GM21717 (cell line): Measurements from ENCODE around the gene MTCL3.

Experiments
- ATAC-seq: cut with Tn5 transposase; IDR thresholded peaks from one replicate; pipeline ENCODE4 v1.9.1; 2021; ENCODE audit warnings: mild to moderate bottlenecking, moderate library complexity; ENCODE audit not compliant: unreplicated experiment

The MTCL3 gene

DNA sequence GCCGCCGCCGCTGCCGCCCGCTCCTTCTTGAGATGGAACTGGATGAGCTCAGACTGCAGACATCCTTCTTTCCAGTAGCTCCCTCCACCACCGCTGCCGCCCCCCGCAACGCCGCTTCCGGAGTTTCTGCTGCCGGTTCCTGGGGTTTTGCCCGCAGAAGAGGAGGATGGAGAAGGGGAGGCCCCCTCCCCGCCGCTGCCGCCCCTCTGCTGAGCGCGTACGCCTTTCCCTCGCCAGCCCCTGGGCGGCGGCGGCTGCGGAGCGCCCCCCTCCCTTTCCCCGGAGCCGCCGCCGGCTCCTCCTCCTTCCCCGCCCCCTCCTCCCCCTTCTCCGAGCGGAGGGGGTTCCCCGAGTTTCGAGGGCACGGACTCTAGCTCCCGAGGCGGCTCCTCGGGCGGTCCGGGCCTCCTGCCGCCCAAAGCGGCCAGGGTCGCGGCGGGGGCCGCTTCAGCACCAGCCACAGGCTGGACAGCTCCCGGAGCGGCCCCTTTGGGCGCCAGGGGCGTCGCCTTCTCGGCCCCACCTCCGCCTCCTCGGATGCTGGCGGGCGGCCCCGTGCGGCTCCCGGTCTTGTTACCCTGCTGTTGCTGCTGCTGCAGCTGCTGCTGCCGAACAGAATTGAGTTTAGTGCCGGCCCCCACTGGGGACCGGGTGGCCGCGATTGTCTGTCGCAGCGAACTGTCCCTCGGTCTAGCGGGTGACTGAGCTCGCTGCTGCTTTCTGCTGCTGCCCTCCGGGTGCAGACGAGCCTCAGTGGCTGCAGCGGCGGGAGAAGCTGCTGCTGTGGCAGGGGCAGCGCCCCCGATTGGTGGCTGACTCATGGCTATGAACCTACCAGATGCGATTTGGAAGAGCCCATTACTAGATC lies 3.1 kb downstream of the MTCL3 start:
- peak; percentile 74 for ATAC-seq

- ATAC-seq = peak; percentile 24
These were observed 3.8 kb downstream of the MTCL3 start for GRCh38 chr6:127515234-127515793.

DNA sequence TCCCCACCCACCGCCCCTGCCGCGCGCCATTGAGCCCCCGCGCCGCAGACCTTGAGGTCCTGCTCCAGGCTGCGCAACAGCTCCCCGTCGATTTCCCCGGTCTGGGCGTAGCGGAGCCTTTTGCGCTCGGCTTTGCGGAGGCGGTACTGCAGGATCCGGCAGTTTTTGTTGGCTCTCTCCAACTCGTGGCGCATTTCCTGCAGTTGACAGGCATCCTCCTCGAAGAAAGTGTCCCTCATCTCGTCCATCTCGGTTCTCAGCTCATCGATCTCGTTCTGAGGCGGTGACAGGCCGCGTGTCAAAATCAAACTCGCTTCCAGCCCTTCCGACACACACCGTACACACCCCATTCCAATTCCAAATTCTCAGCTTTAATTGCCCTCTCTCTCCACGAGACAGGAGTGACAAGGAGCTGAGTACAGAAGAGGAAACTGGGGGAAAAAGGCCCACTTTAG lies 4.3 kb downstream of the MTCL3 start:
- no peak for ATAC-seq

GRCh38 chr6:127514179-127514772 lies 4.9 kb downstream of the MTCL3 start:
- no peak for ATAC-seq

DNA sequence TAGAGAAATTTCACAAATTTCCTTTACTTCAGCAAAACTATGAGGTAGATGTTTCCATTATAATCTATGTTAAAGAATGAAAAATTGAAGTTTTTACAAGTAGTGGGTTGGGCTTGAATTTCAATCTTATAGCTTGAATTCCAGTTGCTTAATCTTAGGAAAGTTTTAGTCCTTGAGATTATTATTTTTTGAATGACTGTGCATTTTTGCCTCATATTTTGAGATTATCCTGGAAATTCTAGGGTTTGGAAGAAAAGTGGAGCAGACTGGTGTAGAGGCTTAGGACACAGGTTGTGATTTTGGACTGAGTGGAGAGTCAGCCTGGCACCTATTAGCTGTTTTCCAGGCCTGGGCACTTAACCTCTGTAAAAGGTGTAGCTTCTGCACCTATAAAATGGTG lies 5.7 kb downstream of the MTCL3 start:
- ATAC-seq = no peak

- no peak for ATAC-seq
These were observed 8.3 kb downstream of the MTCL3 start for GRCh38 chr6:127510876-127511275.

GRCh38 chr6:127506894-127507293 lies 12.2 kb downstream of the MTCL3 start:
- no peak for ATAC-seq

GRCh38 chr6:127503022-127503421 lies 16.1 kb downstream of the MTCL3 start:
- ATAC-seq = no peak

- ATAC-seq = no peak
These were observed 21.7 kb downstream of the MTCL3 start for GRCh38 chr6:127497410-127497809.

DNA sequence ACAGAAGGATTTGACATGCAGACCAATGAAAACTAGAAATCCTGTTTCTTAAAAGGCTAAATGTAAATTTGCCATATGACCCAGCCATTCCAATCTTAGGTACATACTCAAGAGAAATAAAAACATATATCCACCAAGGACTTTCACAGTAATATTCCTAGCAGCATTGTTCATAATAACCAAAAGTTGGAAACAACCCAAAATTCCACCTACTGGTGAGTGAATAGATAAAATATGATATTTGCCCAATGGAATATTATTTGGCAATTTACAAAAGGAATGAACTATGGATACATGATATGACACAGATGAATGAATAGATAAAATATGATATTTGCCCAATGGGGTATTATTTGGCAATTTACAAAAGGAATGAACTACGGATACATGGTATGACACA lies 22.7 kb downstream of the MTCL3 start:
- ATAC-seq = no peak

DNA sequence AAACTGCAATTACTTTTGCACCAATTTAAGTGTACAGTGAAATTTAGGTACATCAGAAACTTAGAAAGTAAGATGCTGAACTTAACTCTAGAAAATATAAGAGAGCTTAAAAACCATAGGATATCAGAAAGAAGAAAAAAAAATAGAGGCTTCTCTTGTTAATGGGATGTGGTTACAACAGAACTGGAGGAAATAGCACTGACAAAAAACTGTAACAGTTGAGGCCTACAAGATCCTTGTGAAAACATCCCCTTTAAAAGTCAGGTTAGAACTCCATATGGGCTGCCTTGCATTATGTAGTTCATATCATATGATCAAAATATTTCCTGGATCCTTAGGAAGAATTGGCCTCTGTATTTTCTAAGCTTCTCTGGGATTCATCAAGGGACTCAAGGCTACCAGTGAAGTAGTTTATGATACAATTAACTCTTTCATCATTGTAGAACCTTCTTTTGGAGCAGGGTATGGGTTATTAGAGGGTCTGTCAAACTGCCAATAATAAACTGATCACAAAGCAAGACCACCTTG lies 24.8 kb downstream of the MTCL3 start:
- no peak for ATAC-seq

- no peak for ATAC-seq
These were observed 29.9 kb downstream of the MTCL3 start for GRCh38 chr6:127489248-127489647.

GRCh38 chr6:127486934-127487333 lies 32.2 kb downstream of the MTCL3 start:
- ATAC-seq = no peak

DNA sequence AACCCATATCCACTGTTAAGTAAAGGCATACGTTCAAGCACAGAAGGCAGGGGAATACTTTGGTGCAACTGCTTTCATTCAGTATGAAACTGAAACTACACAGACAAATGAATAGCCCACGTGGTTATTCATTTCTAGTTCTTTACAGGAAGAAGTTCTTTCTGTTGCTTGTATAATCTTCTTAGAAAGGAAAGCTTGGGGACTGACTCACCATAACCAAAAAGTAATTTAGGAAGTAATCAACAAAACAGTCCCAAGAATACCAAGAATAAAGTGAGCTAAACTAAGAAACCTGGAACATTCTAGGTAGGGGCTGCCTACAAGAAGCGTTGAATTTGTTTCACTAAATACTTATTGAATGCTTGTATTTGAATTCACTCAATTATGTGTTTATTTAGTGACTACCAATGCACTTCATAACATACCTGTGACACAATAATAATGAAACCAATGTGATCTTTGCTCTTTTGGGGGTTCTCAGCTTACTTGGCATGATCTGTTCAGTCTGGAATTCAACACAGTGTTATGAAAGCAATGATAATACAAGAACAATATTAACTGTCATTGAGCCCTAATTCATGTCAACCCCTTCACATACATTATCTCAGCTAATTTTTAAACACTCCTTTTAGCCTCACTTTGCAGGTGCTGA lies 34.8 kb downstream of the MTCL3 start:
- peak; percentile 100 for ATAC-seq

DNA sequence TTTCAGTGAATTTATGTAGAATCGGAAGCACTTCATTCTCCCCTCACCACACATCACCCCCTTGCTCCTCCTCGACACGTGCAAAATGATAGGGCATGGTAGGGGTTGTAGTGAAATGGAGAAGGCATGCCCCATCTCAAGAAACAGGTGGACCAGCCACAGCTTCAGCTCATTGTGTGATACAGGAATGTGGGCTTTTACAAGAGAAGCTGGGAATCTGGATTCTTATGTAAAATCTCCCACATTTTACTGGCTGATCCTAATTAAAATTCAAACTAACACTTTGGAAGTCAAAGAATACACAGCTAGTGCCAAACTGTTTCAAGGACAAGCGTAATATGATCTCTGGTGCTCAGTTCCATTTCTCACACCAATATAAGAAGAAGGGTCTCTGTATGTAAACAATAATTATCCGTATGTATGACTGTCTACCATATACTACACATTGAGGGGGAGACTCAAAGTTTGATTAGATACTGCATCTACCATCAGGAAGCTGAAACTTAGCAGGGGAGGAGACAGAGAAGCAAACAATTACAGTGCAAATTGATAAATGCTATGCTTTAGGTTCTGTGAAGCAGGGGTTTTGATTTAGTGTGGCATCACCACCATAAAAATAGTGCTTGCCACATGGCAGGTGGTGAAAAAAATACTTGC lies 35.6 kb downstream of the MTCL3 start:
- peak; percentile 7 for ATAC-seq

DNA sequence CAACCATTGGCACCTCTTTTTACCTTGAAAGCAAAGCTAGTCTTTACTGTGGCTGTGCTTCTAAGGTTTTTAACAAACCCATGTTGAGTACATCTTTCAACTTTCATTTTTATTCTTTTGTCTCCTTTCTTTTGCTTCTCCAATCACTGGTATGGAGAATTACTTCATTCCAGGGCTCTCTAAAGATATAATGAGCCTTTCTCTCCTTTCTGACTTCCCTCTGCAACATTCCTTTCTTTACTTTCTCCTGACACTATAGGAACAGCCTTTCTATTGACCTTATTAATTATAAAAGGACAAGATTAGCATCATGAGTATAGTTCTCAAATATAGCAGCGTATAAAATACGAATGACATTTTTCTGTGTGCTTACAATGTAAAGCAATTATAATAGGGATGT lies 36.8 kb downstream of the MTCL3 start:
- no peak for ATAC-seq

GRCh38 chr6:127481628-127482027 lies 37.5 kb downstream of the MTCL3 start:
- ATAC-seq = no peak

GRCh38 chr6:127481111-127481510 lies 38.0 kb downstream of the MTCL3 start:
- ATAC-seq = no peak

GRCh38 chr6:127477658-127478057 lies 41.5 kb downstream of the MTCL3 start:
- ATAC-seq = no peak

GRCh38 chr6:127475823-127476176 lies 43.3 kb downstream of the MTCL3 start:
- no peak for ATAC-seq
